Stimulated activated CD8-positive, alpha-beta memory T cell treated with anti-CD3 and anti-CD28 coated beads, Interleukin-12 subunit alpha, Interleukin-12 subunit beta, amount 100 ng/mL, for 24 hours (primary cell): ENCODE data around the gene SLC25A41.

Experiments
- DNase-seq: peaks from one replicate; pipeline ENCODE4 v3.0.0-alpha.2; 2020; ENCODE audit errors: extremely low read depth

Gene SLC25A41

GRCh38 chr19:6433663-6434062 is at the start of gene SLC25A41:
Gene SLC25A41 (minus strand): TSS chr19:6433763. CDS start chr19:6433693, 70 bp downstream.
- no peak for DNase-seq

- no peak for DNase-seq
Observed at GRCh38 chr19:6483235-6483634, 49.7 kb upstream of the SLC25A41 start.

DNA sequence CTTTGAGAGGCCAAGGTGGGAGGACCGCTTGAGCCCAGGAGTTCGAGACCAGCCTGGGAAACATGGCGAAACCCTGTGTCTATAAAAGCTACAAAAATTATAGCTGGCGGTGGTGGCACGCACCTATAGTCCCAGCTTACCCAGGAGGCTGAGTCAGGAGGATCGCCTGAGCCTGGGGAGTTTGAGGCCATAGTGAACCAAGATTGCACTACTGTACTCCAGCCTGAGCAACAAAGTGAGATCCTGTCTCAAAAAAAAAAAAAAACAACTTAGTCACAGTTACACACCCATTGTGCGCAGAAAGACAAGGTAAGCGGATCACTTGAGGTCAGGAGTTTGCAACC is 48.8 kb upstream of the SLC25A41 start:
- DNase-seq = no peak

DNA sequence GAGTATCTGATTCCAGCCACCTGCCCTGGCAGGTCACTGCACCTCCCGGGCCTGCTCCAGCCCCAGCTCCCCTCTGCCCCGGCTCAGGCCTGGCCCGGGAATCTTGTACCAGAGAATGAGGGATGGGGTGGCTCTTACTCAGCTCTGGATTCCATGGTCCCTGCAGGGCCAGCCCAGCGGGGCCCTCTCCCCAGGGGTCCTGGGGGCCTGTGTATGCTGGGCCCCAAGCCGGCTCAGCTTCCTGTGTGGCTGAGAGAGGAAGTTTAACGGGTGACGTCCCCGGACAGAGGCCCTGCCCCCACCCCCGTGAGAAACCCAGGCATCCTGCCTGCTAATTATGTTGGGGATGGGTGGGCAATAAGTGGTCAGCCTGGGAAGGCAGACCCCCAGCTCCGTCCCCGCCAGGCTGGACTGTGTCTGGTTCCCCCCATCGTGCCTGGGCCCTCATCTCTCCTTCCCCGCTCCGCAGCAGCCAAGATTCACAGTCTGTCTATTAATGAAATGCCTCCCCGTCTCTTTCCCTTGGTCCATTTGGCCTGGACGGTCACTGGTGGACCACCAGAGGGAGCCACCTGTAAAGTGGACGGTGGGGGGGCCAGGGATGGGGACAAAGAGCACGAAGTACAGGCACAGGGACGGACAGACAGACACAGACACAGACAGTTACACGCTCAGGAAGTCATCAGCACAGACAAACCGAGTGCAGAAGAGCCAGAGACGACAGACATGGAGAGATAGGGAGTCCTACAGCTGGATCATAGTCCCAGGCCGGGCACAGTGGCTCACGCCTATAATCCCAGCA is 48.2 kb upstream of the SLC25A41 start, which contains the start of gene DENND1C:
Gene DENND1C (minus strand): TSS at position 247 of the 802 bp plus-strand sequence. CDS start 92 bp downstream, at position 155.
- DNase-seq = no peak

DNA sequence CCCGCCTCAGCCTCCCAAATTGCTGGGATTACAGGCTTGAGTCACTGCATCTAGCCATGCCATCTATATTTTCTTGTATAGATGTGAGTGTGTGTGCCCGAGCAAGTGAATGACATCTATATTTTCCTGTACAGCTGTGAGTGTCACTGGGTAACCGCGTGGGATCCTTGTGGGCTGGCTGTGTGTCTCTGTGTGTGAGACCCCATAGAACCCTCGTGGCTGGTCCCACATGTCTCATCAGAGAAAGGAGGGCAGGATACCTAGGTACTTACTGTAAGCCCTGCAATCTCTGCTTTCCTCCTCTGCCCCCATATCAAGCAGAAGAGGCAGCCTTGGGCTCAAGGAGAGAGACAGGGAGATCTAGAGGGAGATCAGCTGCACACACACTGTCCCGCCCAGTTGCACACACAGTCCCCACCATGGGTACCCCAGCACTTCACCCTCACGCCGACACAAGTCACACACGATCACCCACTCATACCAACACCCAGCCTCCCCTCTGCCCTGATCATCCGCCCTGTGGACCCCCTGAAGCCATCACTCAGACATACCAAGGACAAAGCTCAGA is 47.4 kb upstream of the SLC25A41 start:
- DNase-seq = no peak

DNA sequence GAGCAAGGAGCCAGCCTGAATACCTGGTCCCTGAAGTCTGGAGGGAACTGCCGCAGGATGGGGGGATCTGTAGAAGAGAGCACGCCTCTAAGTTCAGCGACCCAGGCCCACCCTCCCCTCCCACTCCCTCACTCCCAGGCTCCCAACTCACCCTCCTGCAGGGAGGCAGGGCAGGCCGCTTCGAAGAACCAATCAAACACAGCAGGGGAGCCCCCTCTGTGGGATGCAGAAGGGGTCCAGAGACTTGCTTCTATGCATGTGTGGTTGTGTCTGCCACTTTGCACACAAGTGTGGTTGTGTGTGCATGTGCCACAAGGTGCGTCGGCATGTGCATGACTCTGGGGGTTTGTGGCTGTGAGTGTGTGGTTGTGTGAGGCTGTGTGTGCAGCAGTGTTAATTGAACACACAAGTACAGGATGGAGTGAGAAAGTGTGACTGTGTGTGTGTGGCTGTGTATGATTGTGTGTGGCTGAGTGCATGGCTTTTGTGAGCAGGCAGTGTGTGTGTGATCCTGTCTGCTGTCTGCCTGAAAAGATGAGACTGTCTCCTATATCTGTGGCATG is 46.4 kb upstream of the SLC25A41 start:
- DNase-seq = no peak

- no peak for DNase-seq
Observed at GRCh38 chr19:6478815-6479214, 45.3 kb upstream of the SLC25A41 start.

DNA sequence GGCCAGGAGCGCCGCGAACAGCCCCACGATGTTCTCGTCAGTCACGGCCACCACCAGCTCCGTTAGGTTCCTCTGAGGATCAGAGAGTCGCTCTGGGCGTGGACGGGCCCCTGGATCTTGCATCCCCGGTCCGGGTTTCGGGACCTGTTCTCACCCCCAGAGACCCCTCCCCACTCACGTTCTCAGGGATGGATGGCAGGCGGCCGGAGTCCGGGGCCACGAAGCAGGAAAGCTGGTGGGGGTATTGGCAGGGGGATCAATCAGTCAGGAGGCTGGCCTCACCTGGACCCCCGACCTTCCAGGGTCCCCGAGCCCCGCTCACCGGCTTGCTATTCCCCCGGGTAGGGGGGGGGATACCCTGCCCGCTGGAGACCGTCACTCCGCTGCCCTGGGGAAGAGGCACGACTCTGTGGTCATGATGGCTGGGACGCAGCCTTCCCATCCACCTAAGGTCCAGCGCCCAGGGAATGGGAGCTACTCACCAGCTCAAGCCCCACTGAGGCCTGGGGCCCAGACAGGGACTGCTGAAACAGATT is 43.4 kb upstream of the SLC25A41 start:
- DNase-seq = no peak

DNA sequence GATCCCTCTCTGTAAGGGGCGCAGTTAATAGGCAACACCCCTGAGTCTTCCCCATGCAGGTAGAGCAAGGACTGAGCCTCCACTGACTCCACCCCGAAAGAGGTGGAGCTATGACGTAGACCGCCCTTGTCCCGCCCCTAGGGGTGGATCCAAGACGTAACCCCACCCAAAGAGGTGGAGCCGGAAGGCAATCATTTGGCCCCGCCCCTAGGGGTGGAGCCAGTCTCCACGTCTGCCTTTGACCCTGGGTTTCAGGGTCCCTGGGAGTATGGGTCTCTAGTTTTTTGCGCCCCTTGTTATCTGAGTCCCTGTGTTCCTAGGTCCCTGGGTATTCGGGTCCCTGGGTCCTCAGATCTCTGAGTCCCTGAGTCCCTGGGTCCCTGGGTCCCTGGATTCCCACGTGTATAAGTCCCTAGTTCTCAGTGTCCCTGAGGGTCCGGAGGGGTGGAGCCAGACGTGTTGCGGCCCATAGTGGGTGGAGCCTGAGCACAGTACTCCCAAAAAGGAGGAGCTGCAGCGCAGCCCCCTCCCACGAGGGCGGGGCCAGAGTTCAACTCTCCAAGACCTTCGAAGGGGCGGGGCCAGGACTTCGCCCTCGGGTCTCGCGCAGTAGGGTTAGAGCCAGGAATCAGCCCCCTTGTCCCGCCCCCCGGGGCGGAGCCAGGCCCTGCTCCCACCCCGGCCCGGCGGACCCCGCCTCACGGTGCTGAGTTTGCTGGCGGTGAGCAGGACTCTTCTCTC is 42.8 kb upstream of the SLC25A41 start:
- DNase-seq = no peak

DNA sequence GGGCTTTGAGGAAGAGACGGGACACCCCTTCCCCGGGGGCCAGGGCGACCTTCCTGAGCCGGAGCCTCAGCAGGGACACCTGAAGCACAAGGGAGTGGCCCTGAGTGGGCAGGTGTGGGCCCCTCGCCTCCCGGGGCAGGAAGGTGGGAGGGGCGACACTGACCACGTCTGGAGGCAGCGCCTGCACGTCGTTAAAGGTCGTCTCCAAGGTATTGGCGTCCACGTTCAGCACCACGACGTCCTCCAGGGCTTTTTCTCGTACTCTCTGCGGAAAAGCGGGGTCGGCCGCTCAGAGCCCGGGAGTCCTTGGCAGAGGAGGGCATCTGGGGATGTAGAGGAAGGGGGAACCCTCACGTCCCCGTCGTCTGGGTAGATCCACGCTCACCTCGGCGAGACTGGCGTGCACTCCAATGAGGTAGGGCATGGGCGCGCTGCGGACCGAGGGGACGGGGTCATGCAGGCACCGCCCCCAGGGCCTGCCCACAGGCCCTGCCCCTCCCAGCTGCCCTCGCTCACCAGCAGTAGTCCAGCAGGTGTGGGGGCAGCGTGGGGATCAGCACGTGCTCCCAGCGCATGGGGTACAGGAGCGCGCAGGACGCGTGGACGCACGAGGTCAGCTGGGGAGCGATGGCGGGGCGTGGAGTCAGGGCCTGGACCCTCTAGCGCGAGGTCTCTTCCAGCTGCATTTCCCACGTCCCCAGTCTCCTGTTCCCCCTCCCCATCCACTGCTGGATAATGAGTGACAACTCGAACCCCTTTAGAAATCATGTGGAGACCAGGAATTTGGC is 42.0 kb upstream of the SLC25A41 start:
- DNase-seq = no peak

DNA sequence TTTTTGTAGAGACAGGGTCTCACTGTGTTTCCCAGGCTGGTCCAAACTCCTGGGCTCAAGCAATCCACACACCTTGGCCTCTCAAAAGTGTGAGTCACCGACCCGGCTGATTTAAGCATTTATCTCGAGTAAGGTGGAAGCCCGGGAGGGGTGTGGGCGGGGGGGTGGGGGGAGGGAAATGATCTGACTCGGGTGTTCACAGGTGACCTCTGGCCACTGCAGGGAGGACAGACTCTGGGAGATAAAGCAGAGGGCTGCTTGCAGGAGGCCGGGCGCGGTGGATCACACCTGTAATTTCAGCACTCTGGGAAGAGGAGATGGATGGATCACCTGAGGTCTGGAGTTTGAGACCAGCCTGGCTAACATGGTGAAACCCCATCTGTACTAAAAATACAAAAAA is 40.1 kb upstream of the SLC25A41 start:
- DNase-seq = no peak

DNA sequence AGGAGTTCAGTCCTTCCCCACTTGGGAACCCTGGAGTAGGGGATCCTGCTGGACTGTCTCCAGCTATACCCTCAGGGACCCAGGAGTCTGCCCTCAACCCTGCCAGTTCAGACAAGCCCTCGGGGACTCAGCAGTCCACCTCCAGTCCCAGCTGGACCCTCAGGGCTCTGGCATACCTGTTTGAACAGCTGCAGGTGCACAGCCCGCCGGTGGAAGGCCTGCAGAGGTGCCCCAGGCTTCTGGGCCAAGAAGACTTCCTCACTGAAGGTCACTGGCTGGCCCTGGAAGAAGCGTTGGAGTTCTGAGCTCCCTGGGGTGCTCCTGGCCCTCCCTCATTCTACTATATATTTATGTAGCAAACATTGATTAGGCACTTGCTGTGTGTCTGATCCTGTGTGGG is 39.1 kb upstream of the SLC25A41 start:
- no peak for DNase-seq

- DNase-seq = no peak
Observed at GRCh38 chr19:6471076-6471475, 37.5 kb upstream of the SLC25A41 start.

DNA sequence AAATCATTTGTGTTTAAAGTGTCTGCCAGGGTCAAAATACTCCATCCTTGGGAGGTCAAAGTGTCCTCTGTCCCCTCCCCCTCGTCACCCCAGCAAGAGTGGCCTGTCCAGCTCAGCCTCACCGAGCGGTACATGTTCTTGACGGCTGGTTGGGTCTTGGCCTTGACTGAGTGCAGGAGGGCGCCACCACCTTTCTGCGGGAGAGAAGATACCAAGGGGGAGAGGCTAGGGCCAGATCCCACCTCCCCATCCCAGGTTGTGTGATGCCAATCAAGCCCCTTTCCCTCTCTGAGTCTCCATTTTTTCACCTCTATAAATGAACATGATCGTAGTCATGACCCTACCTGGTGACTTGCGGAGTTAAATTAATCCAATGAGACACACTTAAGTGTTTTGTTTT is 36.6 kb upstream of the SLC25A41 start:
- no peak for DNase-seq

DNA sequence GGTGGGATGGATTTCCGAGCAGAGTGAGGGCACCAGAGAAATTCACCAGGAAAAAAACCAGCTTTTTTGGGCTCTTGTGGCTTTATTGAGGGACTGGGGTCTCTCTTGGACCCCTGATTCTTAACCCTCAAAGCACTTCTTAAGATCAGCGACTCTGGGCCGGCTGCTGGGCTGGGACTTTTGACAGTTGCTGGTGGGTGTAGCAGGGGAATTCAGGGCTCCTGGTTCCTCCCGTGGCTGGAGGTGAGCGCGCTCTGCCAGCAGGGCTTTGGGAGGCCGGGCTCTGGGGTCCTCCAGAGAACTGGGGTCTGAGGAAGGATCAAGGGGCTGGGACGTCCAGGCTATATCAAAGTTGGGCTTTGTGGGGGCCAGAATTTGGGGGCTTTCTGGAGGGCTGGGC is 33.8 kb upstream of the SLC25A41 start:
- no peak for DNase-seq

- no peak for DNase-seq
Observed at GRCh38 chr19:6466526-6467248, 33.1 kb upstream of the SLC25A41 start.

GRCh38 chr19:6465663-6466062 is 32.1 kb upstream of the SLC25A41 start:
- no peak for DNase-seq

DNA sequence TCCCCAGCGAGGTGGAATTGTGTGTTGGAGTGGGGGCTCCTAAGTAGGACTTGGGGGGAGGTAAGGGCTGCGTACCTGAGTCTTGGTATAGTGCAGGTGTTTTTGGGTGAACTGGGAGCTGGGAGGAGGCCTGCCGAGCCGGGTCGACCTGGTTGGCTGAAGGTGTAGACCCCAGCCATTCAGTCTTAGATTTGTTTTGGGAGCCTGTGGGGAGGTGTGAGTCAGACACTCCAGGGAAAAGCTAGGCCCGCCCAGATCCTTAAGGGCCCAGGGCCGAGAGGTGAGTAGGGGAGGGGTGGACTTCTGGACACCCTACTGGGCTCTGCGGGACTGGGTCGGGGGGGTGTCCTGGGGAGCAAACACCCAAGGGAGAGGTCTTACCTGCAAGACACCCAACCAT is 31.4 kb upstream of the SLC25A41 start:
- no peak for DNase-seq

GRCh38 chr19:6464070-6464873 is 30.7 kb upstream of the SLC25A41 start, which contains the start of gene CRB3:
Gene CRB3 (plus strand): TSS chr19:6464271. CDS start chr19:6464702, 431 bp downstream.
- no peak for DNase-seq
